Transverse colon (tissue), 3 donors: ENCODE data around the gene FIZ1.

ENCODE experiments used
- EP300 ChIP-seq: sonication (generic); formaldehyde crosslinking; IDR thresholded peaks from one replicate; pipeline ENCODE4 v1.6.1; 2017; ENCODE audit warnings: antibody characterized with exemption, low read depth
- POLR2A ChIP-seq: fragments of 450-650 bp; IDR thresholded peaks from one replicate; pipeline ENCODE4 v1.6.1; 2016; ENCODE audit warnings: antibody characterized with exemption, mild to moderate bottlenecking, moderate library complexity
- TF ChIP-seq, protein P1 (sequence below), 5 experiments: fragments of 200-600 bp in 3 of 5; fragments of 450-650 bp in 2 of 5; sonication (generic) in 3 of 5; IDR thresholded peaks; 1 replicate in 2 of 5; 2 replicates in 3 of 5; pipeline ENCODE4 v1.5.1; 2016 to 2017; ENCODE audit warnings: antibody characterized with exemption in 5 of 5, inconsistent platforms in 3 of 5, mild to moderate bottlenecking in 2 of 5, moderate library complexity in 1 of 5

DNA sequence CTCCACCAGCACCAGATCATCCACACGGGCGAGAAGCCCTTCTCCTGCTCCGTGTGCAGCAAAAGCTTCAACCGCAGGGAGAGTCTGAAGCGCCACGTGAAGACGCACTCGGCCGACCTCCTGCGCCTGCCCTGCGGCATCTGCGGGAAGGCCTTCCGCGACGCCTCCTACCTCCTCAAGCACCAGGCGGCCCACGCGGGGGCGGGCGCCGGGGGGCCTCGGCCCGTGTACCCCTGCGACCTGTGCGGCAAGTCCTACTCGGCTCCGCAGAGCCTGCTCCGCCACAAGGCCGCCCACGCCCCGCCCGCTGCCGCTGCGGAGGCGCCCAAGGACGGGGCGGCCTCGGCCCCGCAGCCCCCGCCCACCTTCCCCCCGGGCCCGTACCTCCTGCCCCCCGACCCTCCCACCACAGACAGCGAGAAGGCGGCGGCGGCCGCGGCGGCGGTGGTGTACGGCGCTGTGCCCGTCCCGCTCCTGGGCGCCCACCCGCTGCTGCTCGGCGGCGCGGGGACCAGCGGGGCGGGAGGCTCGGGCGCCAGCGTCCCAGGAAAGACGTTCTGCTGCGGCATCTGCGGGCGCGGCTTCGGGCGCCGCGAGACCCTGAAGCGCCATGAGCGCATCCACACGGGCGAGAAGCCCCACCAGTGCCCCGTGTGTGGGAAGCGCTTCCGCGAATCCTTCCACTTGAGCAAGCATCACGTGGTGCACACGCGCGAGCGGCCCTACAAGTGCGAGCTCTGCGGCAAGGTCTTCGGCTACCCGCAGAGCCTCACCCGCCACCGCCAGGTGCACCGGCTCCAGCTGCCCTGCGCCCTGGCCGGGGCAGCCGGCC, 15.6 kb upstream of the FIZ1 start:
- TF ChIP-seq, protein P1, sequence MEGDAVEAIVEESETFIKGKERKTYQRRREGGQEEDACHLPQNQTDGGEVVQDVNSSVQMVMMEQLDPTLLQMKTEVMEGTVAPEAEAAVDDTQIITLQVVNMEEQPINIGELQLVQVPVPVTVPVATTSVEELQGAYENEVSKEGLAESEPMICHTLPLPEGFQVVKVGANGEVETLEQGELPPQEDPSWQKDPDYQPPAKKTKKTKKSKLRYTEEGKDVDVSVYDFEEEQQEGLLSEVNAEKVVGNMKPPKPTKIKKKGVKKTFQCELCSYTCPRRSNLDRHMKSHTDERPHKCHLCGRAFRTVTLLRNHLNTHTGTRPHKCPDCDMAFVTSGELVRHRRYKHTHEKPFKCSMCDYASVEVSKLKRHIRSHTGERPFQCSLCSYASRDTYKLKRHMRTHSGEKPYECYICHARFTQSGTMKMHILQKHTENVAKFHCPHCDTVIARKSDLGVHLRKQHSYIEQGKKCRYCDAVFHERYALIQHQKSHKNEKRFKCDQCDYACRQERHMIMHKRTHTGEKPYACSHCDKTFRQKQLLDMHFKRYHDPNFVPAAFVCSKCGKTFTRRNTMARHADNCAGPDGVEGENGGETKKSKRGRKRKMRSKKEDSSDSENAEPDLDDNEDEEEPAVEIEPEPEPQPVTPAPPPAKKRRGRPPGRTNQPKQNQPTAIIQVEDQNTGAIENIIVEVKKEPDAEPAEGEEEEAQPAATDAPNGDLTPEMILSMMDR (IDR thresholded peaks at IDR 0.05) = no peak
- TF ChIP-seq EP300 (no peak), POLR2A (no peak)
